GM19025 (cell line): Measurements from ENCODE around the gene PON2.
"Not testable (repeated sequence)": the region's sequence is repeated elsewhere in the genome, so short reads cannot be mapped to it uniquely, and the experiment has no call there.

Experiments used
- ATAC-seq: cut with Tn5 transposase; IDR thresholded peaks from one replicate; pipeline ENCODE4 v1.9.1; 2021; ENCODE audit warnings: mild to moderate bottlenecking, low read depth, moderate library complexity; ENCODE audit not compliant: unreplicated experiment

The PON2 gene

GRCh38 chr7:95434557-95435421, at the start of gene PON2:
TSS of gene PON2 (minus strand) at chr7:95435028. CDS start at chr7:95434951, 77 bp downstream.
- peak; percentile 93 for ATAC-seq

DNA sequence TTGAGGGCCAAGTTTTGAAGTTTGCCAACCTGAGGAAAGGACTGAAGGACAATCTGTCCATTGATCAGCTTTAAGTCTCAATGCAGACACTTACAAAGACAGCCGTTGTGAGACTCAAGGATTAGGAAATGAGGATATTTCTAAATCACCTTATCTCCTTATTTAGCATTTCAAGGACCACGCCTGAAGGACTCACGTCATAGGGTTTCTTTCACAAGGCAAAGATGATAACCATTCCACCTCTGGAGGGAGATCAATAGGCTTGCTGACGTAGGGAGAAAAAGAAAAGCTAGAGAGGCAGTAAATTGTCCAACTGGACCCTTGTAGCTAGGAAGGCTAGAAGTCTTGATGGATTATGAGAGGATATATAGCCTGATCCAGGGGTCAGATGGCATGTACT, 47.6 kb upstream of the PON2 start:
- no peak for ATAC-seq

- ATAC-seq: no peak
Observed at GRCh38 chr7:95481271-95482165, 46.7 kb upstream of the PON2 start.

- peak; percentile 56 for ATAC-seq
Observed at GRCh38 chr7:95479992-95480624, 45.3 kb upstream of the PON2 start.

GRCh38 chr7:95478272-95479037, 43.6 kb upstream of the PON2 start:
- ATAC-seq: no peak

DNA sequence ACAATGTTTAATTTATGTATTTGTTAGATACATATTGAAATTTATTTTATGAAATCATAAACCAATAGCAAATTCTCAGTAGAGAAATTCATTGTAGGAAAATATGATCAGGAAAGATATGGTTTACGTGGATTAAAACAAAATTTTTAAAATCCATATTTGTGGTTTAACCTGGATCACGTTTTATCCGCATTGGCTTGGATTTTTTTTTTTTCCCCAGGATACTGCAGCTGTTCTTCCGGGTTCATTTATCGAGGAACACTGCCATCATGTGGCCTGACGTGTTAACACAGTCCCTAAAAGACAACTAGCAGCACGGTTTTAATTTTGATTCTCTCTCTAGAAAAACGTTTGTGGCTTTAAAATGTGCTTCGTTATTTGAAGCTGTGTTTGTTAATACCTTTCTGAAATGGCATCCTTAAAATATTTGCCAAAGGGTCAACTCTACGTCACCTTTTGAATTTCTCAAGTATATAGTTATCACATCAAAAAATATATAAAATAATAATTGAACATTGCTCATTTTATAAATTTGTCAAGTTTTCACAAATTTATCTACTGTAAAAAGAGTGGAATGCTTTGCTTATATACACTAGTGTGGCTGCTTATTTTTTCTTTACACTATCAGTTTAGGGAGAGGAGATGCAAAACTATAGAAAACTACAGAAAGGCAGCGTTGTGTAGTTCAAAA, 42.2 kb upstream of the PON2 start:
- no peak for ATAC-seq

GRCh38 chr7:95476072-95476847, 41.4 kb upstream of the PON2 start:
- ATAC-seq: no peak

DNA sequence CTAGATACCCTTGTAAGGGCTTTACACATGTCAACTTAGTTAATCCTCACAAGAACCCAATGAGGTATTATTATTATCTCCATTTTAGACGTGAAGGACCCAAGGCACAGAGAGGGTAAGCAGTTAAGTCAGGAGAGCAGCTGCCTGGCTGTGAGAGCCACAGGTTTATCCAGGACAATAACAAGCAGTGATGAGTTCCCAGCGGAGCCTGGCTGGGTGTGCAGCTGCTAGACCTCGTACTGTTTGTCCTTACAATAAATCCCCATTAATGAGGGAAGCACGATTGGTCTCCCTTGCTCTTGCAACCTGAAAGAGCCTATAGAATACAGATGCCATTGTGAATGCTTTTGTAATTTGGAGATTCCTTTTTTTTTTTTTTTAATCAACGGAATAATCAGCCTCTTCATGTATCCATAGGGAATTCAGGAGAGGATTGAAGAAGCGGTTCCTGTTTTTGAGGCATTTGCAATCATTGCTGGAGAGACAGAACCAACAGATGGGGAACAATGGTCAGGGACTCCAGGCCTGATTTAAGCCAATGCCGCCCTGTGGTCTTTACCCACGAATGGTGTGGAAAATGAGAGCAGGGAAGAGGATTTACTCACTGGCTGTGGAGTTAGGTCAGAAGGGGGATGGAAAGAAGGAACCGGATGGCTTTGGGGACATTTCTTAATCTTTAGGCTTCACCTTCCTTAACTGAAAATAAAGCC, 38.6 kb upstream of the PON2 start:
- no peak for ATAC-seq

DNA sequence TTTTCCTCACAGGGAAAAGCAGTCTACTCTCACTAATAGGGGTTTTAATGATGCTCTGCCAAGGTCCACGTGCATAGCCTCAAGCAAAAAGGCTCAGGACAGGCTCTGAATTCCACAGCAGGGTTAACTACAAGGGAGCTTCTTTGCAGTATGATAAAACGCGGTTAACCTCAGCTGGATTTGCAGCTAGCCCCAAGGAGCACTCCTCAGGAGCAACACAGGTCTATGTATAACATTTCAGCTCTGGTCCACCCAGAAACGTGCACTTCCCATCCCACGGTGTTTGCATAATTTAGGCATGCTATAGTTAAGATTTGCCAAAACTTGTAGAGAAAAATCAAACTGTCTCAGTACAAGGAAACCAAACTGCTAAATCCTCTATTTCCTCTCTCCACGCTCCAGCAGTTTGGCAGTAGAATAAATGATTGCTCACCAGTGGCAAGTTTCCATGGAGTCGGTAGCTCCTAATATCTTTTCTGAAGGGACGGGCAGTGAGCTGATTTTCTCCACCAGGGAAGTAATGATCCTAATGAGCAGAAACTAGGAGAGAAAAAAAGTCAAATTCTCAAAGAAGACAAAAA, 37.8 kb upstream of the PON2 start:
- no peak for ATAC-seq

DNA sequence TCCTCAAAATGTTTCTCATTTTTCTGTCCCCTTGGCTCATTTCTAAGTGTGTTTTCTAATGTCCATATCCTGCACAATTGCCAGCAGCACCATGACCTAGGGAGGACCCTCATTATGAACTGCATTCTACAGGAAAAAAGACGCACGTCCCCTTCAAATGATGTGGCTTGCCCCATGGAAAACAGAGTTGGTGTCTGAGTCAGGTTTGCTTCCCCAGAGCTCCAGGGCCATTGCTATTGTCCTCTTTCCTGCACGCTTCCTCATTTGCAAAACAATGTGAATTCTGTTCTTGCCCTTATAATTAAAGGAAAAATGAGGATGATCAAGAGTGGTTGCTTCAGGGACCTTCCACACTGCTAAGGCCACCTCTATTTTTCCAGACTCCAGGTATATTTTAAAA, 36.2 kb upstream of the PON2 start:
- no peak for ATAC-seq

- peak; percentile 93 for ATAC-seq
Observed at GRCh38 chr7:95470452-95470851, 35.6 kb upstream of the PON2 start.

DNA sequence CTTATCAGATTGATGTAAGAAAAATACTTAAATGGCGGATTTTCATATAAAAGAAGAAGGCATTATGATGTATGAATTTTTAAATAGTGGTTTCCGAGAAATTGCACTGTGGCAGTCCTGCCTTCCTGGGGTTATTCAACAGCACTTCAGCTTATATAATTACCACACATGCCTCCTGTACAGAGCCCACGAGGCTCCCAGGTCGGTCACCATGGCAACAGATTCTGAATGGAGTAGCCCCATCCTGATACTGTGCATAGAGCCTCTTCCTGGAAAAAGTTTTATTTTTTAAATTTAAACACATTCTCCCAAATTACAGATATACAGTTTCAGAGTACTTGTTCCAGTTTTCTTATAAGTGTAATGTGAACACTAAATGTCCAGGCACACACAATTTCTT, 35.0 kb upstream of the PON2 start:
- no peak for ATAC-seq

DNA sequence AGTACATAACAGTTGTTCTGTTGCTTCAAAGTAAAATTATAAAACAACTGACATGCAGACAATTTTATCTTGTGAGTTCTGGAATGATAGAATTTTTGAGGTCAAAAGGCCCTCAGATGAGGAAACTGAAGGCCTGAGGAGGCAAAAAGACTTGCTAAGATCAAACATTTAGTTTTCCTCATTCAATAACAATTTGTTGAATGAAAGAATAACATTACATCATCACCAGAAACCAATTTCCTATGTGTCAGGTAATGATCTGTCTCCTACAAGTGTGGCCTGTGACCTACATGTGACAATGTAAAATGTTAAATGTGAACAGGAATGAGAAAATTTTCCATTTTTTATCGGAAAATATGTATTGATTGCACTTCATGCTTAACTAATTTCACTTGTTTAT, 34.4 kb upstream of the PON2 start:
- ATAC-seq: no peak

- ATAC-seq: no peak
Observed at GRCh38 chr7:95467912-95468607, 33.2 kb upstream of the PON2 start.

DNA sequence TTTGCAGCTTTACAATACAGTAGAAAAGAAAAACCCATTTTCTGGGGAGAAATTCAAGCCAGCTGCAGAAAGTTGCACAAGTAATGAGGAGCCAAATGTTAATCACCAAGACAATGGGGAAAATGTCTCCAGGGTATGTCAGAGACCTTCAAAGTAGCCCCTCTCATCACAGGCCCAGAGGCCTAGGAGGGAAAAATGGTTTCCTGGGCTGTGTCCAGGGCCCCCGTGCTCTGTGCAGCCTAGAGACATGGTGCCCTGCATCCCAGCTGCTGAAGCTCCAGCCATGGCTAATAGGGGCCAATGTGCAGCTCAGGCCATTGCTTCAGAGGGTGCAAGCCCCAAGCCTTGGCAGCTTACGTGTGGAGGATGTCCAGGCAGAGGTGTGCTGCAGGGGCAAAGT, 25.8 kb upstream of the PON2 start:
- ATAC-seq: not testable (repeated sequence)

DNA sequence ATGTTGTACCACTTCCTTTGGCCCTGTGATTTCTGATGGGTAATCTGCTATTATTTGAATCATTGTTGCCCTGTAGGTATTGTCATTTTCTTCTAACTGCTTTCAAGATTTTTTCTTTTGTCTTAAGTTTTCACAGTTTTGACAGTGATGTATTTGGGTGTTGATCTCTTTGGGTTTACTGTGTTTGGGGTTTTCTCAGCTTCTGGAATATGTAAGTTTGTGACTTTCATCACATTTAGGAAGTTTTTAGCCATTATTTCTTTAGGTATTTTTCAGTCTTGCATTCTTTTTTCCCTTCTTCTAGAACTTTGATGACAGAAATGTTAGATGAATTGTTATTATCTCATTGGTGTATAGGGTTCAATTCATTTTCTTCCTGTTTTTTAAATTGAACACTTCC, 23.1 kb upstream of the PON2 start:
- no peak for ATAC-seq

GRCh38 chr7:95454438-95455045, 19.7 kb upstream of the PON2 start:
- ATAC-seq: no peak
